GM19467 (cell line): Measurements from ENCODE around the gene GPATCH8.
"Not testable (repeated sequence)": the region's sequence is repeated elsewhere in the genome, so short reads cannot be mapped to it uniquely, and the experiment has no call there.

Source experiments
- ATAC-seq: cut with Tn5 transposase; IDR thresholded peaks from one replicate; pipeline ENCODE4 v1.9.1; 2021; ENCODE audit warnings: mild to moderate bottlenecking, moderate library complexity; ENCODE audit not compliant: unreplicated experiment

Gene GPATCH8

DNA sequence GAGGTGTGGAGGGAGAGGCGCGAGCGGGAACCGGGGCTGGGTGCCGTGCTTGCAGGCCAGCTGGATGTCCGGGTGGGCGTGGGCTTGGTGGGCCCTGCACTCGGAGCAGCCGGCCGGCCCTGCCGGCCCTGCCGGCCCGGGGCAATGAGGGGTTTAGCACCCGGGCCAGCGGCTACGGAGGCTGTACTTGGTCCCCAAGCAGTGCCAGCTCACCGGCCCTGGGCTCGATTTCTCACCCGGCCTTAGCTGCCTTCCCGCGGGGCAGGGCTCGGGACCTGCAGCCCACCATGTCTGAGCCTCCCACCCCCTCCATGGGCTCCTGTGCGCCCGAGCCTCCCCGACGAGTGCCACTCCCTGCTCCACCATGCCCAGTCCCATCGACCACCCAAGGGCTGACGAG is 24.7 kb upstream of the GPATCH8 start:
- no peak for ATAC-seq

DNA sequence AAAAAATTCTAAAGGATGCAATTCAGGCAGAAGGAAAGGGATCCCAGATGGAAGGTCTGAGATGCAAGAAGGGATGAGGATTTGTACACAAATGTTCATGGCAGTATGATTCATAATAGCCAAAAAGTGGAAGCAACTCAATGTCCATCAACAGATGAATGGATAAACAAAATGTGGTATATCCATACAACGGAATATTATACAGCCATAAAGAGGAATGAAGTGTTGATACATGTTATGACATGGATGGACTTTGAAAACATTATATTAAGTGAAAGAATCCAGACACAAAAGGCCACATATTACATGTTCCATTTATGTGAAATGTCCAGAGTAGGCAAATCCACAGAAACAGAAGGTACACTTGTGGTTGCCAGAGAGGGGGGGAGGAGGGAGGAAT is 23.9 kb upstream of the GPATCH8 start:
- ATAC-seq: no peak

DNA sequence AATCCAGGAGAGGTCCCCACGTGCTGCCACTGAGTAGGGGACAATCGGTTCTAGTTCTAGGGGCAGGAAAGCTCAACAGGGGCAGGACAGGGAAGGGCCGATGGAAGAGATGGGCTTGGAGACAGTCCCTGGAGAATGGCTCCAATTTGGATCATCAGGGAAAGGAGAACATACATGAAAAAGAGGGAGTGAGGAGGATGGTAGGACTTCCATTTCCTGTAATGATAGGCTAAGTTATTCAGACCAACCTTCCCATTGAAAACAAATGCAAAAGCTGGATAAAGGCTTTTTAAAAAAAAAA is 20.4 kb upstream of the GPATCH8 start:
- no peak for ATAC-seq

DNA sequence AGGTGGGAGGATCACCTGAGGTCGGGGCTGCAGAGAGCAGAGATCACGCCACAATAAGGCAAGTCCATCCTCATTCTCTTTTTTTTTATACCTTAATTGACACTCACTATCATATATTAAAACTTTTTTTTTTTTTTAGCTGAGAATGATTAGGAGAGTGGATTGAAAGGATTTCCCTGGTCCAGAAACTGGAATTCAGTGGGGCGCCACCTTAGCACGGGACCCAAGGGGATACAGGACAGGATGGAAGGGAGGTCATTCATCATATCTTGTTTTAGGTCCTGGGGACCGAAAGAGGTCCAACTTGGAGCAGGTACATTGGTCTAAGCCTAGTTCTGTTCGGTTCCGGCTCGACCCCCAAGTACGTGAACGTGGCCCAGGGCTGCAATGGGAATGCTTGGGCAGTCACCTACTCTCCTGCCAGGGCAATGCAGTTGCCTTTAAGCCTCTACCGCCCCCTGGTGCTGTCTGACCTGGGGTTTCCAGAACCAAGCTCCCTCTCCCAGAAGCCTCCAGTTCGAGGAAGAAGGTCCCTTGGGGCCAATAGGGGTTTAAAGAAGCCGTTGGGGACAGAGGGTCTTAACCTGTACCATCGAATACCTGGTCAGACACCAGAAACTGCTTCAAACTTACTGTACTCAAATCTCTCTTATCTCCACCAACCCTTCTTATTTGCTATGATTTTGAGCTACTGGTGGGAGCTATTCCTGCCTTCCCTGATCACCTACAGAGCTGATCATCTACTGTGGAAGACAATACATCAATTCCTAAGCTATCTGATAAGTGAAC is 19.9 kb upstream of the GPATCH8 start:
- ATAC-seq: no peak

DNA sequence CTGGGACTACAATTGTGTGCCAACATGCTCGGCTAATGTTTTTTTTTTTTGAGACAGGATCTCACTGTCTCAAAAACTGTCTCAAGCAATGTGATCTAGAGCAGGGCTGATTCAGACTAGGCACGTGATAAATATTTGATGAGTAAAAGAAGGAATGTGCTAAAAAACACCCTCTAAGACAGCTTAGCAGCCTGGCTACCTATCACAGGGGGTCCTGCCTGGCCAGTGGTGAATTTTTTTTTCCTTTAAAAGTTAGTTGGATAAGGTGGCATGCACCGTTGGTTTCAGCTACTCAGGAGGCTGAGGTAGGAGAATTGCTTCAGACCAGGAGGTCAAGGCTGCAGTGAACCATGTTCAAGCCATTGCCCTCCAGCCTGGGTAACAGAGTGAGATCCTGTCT is 14.8 kb upstream of the GPATCH8 start:
- no peak for ATAC-seq

DNA sequence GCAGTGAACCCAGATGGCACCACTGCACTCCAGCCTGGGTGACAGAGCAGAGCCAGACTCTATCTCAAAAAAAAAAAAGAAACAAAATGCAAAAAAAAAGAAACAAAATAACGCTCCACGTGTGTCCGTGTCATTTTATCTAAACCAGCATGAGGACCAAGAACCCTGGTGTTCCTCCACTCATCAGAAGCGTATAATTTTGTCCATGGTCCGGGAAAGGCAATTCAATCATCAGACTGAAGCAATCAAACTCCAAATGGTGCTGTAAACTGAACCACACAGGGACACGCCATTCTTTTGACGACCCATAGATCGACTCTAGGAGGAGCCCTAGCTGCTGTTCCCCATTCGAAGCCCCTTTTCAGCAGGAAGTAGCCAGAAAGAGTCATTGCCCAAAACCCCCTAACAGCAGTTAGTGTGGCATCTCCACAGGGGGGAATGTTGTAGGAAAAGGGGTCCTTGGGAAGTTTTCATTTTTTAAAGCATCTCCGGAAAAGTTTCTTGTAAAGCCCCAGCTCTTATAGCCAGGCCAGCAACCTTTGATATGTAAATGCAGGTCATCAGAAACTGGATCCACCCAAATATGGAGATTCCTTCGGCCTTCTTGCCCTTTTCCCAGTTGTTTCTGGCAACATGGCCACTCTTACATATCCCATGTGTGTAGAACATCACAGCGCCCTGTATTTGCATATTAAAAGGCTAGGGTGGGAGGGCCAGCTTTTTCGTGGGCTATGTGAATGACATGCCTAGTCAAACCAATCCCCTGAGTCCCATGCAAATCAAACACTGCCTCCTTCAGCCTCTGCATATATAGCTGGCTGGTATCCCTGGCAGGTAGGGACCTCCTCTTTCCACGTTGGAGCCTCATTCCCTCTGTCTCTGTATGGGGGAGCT is 8.3 kb upstream of the GPATCH8 start:
- not testable (repeated sequence) for ATAC-seq

DNA sequence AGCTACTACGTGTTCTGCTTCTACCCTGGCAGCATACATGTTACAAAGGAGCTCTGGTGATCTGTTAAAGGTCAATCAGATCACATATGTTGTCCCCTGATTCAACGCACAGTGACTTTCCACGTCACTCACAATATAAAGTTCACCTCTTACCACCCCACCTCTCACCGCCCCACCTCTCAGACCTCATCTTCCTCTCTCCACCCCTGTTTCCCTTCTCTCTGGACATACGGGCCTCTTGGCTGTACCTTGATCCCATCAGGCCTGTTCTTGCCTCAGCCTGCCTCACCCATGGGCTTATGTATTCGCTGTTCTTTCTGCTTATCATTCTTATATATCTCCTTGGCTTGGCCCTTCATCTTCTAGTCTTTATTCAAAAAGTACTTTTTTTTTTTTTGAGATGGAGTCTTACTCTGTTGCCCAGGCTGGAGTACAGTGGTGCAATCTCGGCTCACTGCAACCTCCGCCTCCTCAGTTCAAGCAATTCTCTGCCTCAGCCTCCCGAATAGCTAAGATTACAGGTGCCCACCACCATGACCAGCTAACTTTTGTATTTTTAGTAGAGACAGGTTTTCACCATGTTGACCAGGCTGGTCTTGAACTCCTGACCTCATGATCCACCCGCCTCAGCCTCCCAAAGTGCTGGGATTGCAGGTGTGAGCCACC is 3.9 kb upstream of the GPATCH8 start:
- not testable (repeated sequence) for ATAC-seq

DNA sequence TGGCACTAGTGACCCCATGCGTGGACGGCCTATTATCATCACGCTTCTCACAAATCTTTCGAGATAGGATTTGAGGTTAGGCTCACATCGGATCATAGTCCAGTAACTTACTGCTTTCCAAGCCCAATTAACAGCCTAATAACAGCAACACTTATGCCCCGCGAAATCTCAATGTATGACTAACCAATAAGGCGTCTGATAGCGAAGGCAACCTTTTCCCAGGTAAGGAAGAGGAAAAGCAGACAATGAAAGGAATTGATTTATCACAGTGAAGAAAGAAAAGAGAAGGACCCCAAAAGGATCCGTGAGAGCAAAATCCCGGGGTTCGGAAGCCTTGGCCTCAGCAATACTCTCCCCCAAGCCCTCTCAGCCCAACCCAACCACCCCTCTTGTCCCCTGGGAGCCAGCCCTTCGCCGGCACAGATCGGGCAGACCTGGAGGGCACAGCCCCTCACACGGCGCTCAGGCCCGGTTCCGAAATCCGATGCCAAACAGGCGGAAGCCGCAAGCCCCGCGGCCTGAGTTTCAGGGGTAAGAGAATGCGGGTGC is 534 bp downstream of the GPATCH8 start:
- peak; percentile 28 for ATAC-seq

DNA sequence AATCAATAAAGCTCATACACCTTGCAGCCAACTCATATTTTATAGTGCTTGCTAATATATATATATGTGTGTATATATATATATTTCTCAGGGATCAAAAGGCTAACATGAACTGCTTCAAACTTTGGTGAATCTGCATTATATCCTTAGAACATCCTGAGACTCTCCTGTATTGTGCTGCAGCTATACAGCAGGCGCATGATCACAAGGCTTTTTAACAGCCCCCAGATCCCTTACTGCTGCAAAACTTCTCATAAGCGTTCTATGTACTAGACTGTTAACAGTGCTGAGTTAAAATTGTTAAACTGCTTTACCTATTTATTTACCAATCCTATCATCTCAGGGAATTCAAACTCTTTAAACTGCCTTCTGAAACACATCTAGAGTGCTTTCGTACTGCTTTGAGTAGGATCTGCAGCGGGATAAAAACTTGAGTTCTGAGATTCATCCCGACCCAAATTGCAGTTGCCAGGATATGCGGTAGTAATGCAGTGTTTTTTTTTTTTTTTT is 1.3 kb downstream of the GPATCH8 start:
- no peak for ATAC-seq

DNA sequence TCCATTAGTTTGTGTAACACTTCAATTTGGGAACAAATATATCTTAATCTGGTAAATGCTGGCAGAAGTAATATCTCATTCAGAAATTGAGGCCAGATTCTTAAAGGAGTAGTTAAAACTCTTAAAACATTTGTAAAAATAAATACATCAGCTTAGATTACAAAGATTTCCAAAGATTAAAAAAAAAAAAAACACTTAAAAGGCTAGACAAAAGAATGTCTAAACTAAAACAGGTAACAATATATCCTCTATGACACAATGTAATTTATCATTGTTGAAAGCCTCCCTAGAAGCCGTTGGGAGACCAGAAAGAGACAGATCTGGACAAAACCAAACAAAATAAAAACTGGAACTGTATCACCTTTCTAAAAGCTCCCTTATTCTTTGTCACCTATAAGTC is 3.5 kb downstream of the GPATCH8 start:
- ATAC-seq: no peak

DNA sequence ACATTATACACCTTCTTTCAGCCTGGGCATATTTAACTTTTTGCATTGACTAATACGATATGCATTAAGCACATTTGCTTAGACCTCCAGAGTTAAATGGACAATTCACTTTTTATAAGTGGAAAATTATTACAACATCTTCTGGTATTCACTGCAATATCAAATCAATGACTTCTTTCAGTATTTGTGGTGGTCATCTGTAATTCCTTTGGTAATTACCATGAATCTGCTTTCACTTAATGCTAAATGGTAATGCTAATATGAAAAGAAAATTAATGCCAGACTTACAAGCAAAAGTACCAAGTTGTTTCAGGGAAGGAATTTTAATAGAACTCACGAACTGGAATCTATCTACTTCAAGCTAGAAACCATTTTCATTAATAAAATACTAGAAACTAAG is 6.4 kb downstream of the GPATCH8 start:
- ATAC-seq: no peak

DNA sequence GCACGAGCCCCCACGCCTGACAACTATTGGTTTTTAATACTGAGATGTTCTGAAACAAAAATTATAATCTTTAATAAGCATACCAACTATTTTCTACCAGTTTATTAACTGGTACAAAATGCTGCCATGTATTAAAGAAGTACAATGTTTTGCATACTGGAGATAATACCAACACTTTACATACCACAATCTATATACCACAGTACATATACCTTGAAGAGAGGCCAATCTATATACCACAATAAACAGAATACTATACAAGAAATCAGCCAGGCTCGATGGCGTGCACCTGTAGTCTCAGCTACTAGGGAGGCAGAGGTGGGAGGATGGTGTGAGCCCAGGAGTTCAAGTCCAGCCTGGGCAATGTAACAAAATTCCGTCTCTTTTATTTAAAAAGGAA is 9.9 kb downstream of the GPATCH8 start:
- no peak for ATAC-seq

DNA sequence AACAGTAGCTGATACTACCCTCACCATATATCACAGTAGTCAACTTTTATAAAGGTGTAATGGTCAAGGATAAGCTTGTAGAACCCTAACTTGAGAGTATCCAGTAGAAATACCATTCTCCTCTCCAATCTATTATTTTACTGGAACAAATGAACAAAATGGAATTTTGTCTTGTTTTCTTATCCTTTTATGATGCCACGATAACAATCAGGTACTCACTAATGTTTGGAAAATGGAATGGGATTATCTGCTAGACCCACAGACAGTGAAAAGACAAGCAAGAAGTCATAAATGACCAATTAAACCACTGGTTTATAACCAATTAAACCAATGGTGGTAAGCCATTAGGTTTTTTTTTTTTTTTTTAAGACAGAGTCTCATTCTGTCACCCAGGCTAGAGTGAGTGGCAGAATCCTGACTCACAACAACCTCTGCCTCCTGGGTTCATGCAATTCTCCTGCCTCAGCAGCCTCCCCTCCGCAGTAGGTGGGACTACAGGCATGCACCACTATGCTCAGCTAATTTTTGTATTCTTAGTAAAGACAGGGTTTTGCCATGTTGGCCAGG is 10.4 kb downstream of the GPATCH8 start:
- no peak for ATAC-seq

DNA sequence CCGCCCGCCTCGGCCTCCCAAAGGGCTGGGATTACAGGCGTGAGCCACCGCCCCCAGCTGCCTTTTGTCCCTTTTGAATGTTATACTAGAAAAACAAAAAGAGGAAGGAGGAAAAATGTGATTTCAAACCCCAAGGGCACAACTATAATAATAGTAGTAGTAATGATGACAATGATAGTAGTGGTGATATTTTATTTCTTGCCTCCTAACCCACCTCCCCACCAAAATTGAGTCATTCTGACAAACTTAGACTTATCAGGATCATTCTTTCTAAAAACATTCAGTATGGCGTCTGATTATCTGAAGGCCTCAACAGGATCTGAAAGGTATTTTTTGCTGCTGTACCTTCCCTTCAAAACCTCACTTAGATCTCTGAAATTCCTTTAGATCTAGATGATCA is 13.6 kb downstream of the GPATCH8 start:
- ATAC-seq: no peak

DNA sequence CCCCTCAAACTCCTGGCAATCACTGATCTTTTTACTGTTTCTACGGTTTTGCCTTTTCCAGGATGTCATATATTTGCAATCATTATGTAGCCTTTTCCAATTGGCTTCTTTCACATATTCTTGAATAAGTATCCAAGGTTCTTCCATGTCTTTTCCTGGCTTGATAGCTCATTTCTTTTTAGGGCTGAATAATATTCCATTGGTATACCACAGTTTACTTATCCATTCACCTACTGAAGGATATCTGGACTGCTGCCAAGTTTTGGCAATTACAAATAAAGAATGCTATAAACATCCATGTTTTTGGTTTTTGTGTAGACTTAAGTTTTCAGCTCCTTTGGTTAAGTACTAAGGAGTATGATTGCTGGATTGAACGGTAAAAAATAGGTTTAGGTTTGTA is 16.0 kb downstream of the GPATCH8 start:
- no peak for ATAC-seq

DNA sequence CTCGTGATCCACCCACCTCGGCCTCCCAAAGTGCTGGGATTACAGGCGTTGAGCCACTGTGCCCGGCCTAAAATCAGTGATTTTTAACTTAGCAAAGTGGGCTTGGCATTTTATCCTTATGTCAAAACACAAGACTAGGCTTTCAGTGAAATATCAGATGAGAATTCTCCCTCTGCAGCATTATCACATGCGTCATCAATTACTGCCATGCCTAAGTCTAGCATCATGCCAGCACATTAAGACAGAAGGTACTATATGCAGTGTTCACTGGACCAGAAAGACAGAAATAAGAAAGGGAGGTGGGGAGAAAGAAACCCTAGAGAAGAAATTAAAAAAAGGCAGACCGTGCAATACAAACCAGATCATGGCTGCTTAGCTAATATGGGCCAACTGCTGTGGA is 29.8 kb downstream of the GPATCH8 start:
- ATAC-seq: no peak

DNA sequence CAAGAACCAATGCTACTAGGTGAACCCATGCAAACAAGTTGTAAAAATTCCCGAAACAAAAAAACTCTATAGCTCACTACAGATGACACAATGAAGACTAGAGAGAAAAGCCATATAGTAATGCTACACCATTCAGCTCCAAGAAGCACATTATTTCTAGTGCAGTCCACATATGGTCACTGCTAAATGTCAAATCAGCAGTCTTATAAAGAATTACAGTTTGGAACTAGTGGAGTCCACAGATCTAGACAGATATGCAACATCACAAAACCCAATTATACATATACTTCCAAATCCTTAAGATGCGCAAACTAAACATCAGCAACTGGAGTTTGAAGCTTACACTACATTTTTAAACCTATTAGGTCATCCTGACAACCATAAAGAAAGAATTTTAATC is 33.5 kb downstream of the GPATCH8 start:
- no peak for ATAC-seq

DNA sequence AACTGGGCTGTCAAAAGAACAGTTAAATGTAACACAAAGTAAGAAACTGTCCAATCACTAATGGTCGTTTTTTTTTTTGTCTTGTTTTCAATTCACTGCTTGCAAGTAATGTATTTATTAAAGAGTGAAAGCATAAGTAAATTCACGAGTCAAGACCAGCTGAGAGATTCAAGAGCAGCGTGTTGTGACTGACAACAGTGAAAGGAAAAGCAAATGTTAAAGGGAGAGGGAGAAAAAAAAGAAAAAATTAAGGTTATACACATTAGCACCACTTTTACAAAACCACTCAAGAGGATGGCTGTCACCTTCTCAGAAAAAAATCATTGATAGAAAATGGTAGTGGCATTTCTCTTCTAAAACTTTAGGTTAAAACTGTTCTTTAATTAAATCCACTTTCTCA is 36.1 kb downstream of the GPATCH8 start:
- ATAC-seq: no peak

DNA sequence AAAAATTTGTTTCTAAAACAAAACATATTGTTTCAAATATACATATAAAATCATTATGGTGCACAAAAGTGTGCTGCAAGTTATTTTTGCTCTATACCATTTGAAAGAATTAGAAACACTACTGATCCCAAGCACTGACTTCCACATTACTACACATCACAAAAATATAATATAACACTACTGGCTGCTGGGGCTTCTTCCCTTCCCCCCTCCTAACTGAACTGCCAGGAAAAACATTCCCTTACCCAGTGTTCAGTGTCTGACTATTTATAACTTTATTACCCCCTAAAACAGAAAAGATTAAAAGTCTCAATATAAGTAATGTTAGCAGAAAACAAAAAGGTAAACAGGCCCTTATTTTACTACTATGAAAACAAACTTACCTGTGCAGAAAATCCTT is 36.9 kb downstream of the GPATCH8 start:
- no peak for ATAC-seq

DNA sequence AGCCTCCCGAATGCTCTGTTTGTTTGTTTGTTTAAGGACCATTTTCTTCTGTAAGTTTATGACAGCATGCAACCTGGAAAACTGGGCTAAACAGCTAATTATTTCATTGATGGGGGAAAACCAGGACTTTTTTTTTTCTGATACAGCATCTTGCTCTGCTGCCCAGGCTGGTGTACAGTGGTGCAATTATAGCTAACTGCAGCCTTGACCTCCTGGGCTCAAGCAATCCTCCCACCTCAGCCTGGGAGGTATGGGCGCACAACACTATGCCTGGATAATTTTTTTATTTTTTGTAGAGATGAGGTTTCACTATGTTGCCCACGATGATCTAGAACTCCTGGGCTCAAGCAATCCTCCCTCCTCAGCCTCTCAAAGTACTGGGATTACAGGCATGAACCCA is 37.3 kb downstream of the GPATCH8 start:
- ATAC-seq: no peak

DNA sequence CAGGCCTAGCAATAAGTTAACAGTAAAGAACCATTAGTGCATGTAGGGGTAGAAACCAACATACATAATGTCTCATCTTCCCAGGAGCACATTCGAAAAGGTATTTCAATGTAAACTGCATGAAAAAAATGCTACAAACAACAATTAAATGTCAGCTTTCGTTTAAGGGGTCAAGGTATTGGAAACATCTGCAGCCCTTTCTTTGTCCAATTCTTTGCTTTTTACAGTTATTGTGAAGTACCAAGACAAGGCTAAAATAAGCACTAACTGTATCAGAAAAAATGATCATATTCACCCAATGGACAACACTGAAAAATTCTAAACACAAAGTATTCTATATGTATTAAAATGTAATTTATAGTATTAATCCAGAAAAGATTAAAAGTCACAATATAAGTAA is 37.9 kb downstream of the GPATCH8 start:
- ATAC-seq: no peak
